GM12878 (cell line): ENCODE results near the gene BTBD7. TPM values are rescaled to one million over a fixed set of nuclear protein-coding genes. Genes with fewer than 3 reads are reported as not detected.

ENCODE experiments used
- ATAC-seq: fragments of 200-7000 bp; cut with Tn5 transposase; 3 replicates; pipeline ENCODE4 v1.9.1; 2020; ENCODE audit warnings: mild to moderate bottlenecking, moderate library complexity
- BruUV-seq: library from RNA; stranded (reverse); fragments of 400-500 nt; replicated peaks from 2 replicates; lab custom pipeline; 2021; lab: Mats Ljungman, UMichigan
- CTCF ChIA-PET: fragments of 300-600 bp; sonication (Branson Sonifier 250); formaldehyde crosslinking; extraction: SDS; loops from one replicate; lab custom pipeline; 2021; ENCODE audit warnings: inconsistent platforms; lab: Yijun Ruan, JAX
- POLR2A ChIA-PET: fragments of 350-600 bp; formaldehyde crosslinking; extraction: SDS; loops from one replicate; lab custom pipeline; 2021; ENCODE audit warnings: inconsistent platforms; lab: Charles Lee
- RAD21 ChIA-PET: fragments of 300-600 bp; sonication (Branson Sonifier 250); formaldehyde crosslinking; loops from one replicate; lab custom pipeline; 2023; ENCODE audit warnings: antibody characterized with exemption; ENCODE audit not compliant: unreplicated experiment; lab: Charles Lee
- SMC1A ChIA-PET: fragments of 300-600 bp; sonication (Branson Sonifier 250); formaldehyde crosslinking; loops from one replicate; lab custom pipeline; 2023; ENCODE audit not compliant: unreplicated experiment, uncharacterized antibody; lab: Charles Lee
- DNase-seq: peaks from one replicate; pipeline ENCODE4 v3.0.0-alpha.2; 2011; ENCODE audit warnings: low read depth, low spot score
- FAIRE-seq: peaks from 3 replicates; lab custom pipeline; 2011; peaks lifted over from hg19 to GRCh38; lab: Jason Lieb, UNC
- H2AFZ ChIP-seq: 2 replicates; pipeline ENCODE4 v1.6.0; 2011; ENCODE audit warnings: low read depth, low read length, control low read depth; ENCODE audit not compliant: control insufficient read depth
- H3K27ac ChIP-seq: 2 replicates; pipeline ENCODE4 v1.5.1; 2011; ENCODE audit warnings: control low read depth; ENCODE audit not compliant: control insufficient read depth, insufficient read depth
- H3K27me3 ChIP-seq, 2 experiments: replicated peaks in 1 of 2; 2 replicates each; pipeline versions ENCODE4 v1.6.0 to v1.6.1; 2011; ENCODE audit warnings: low read length in 1 of 2; ENCODE audit not compliant: control insufficient read depth in 2 of 2, insufficient read depth in 2 of 2
- H3K36me3 ChIP-seq, 2 experiments: 2 replicates each; pipeline ENCODE4 v1.5.1; 2011; ENCODE audit warnings: low read length in 1 of 2; ENCODE audit not compliant: control insufficient read depth in 2 of 2, insufficient read depth in 2 of 2
- H3K4me1 ChIP-seq: 2 replicates; pipeline ENCODE4 v1.6.1; 2011; ENCODE audit warnings: mild to moderate bottlenecking, low read length, moderate library complexity, mixed read lengths; ENCODE audit not compliant: control insufficient read depth, insufficient read depth
- H3K4me2 ChIP-seq: 2 replicates; pipeline ENCODE4 v1.6.0; 2011; ENCODE audit warnings: control low read depth; ENCODE audit not compliant: control insufficient read depth, insufficient read depth
- H3K4me3 ChIP-seq: fragments of 200-600 bp; sonication (generic); 2 replicates; pipeline ENCODE4 v1.5.1; 2016
- H3K79me2 ChIP-seq: 2 replicates; pipeline ENCODE4 v1.6.0; 2011; ENCODE audit warnings: low read length; ENCODE audit not compliant: control insufficient read depth, insufficient read depth
- H3K9ac ChIP-seq: 2 replicates; pipeline ENCODE4 v1.8.0; 2011; ENCODE audit warnings: low read length, control low read depth, mixed read lengths; ENCODE audit not compliant: control insufficient read depth, insufficient read depth
- H3K9me3 ChIP-seq: replicated peaks from 3 replicates; pipeline ENCODE4 v1.5.1; 2011; ENCODE audit warnings: mild to moderate bottlenecking, low read length; ENCODE audit not compliant: control insufficient read depth, insufficient read depth
- H4K20me1 ChIP-seq: 2 replicates; pipeline ENCODE4 v1.6.0; 2011; ENCODE audit not compliant: control insufficient read depth, insufficient read depth
- IKZF2 ChIP-seq, 2 experiments: fragments of 450-650 bp; IDR thresholded peaks; 2 replicates each; pipeline ENCODE4 v1.6.1; 2017; ENCODE audit warnings: mild to moderate bottlenecking in 2 of 2, moderate library complexity in 2 of 2
- MAX ChIP-seq: IDR thresholded peaks from 2 replicates; pipeline ENCODE4 v1.6.1; 2012; ENCODE audit warnings: low read depth, low read length, improper control_type of control experiment
- MXI1 ChIP-seq: fragments of 150-350 bp; IDR thresholded peaks from 2 replicates; pipeline ENCODE4 v1.6.1; 2011; ENCODE audit warnings: low read depth, mild to moderate bottlenecking, inconsistent platforms, low read length, improper control_type of control experiment
- PKNOX1 ChIP-seq: fragments of 450-650 bp; IDR thresholded peaks from 2 replicates; pipeline ENCODE4 v1.6.1; 2016; ENCODE audit warnings: mild to moderate bottlenecking
- WGBS: methylation state at CpG from one replicate; pipeline ENCODE4 v1.1.6; 2016; ENCODE audit warnings: low lambda C conversion rate; ENCODE audit not compliant: insufficient replicate concordance, insufficient coverage; ENCODE audit errors: missing lambda C conversion rate; 5-methylcytosine and 5-hydroxymethylcytosine counted together
- in situ Hi-C: fragments of 300-500 bp; cut with MboI; formaldehyde crosslinking; loops from 9 replicates; pipeline ENCODE4 v1.14.3; 2018; ENCODE audit warnings: mixed read lengths
- intact Hi-C: fragments of 100-400 bp; cut with micrococcal nuclease; formaldehyde crosslinking; loops from one replicate; pipeline ENCODE4 v1.14.2; 2022; ENCODE audit not compliant: unreplicated experiment
- polyA plus RNA-seq, 11 experiments: library from polyadenylated mRNA; depleted of rRNA in 4 of 11; unstranded in 6 of 11; stranded (reverse) in 5 of 11; fragments of >200 nt; fragmentation: Nextera tagmentation in 4 of 11; fragmentation: Illumina TruSeq in 1 of 11; extraction: Ambion mirVana in 4 of 11; extraction: Trizol in 1 of 11; gene quantifications; 1 replicate in 1 of 11; 2 replicates in 10 of 11; pipeline versions ENCODE4 v1.2.1 to v1.2.3, GENCODE V29; 2011 to 2016; ENCODE audit warnings: inconsistent platforms in 2 of 11, missing spikeins in 2 of 11, low read depth in 1 of 11
- total RNA-seq, 4 experiments: library from RNA; depleted of rRNA in 3 of 4; stranded (reverse); fragments of >200 nt in 3 of 4; fragmentation: Illumina TruSeq in 1 of 4; extraction: Trizol in 1 of 4; gene quantifications; 2 replicates each; pipeline versions ENCODE4 v1.2.1 to v1.2.3, GENCODE V29; 2013 to 2021
- TF ChIP-seq, protein P1 (sequence below): fragments of 450-650 bp; IDR thresholded peaks from 2 replicates; pipeline ENCODE4 v1.6.1; 2016; ENCODE audit warnings: mild to moderate bottlenecking

Gene BTBD7
- total and polyA plus RNA-seq, 10 of the 15 experiments (the other 5 are each of a cell fraction or from before 2014, with no cell fraction given), result 3.6 to 17.0 (median 9.6) TPM

DNA sequence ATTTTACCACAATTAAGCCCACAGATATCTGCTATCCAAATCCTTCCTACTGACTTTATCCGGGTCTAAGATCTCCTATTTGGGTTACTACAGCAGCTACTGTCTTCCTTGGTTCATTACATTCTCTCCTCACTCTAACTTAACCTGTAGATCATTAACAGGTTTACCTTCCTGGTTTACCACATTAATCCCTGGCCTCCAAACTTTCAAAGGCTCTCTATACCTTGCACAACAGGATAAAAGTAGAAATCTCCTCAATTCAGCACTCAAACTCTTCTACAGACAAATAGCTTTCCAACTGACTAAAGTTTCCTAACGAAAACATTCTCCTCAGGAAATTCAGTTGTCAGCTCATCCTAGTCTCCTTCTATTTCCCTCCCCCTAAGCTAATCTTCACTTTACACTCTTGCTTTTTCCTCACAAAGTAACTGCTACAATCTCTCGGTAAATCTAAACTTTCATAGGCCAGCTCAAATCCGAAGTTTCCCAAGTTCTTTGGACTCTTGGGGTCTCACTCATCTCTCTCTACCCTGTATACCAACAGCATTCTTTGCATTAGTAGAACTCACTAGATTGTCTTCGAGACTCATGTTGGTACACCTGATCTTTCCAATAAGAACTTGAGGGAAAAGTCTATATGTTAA, 2.7 kb downstream of the BTBD7 start:
- TF ChIP-seq IKZF2 (IDR thresholded peaks at IDR 0.05) (peak; percentile 24; a peak in 1 of 4 replicates), MAX (no peak)
- FAIRE-seq, result no peak
- H3K36me3 ChIP-seq, result no peaks in the 10 kb centered on the region; a peak in 1 of 4 replicates
- RAD21 ChIA-PET, result interaction anchor here (0.6 to 3.6 kb wide), 12 partner anchors 10 to 218 kb away, joined by 3 to 18 read pairs (median 6); partner anchors contain the start of genes GON7 and UBR7
- POLR2A ChIA-PET, result interaction anchor here (0.7 to 2.4 kb wide), 7 partner anchors 8 to 198 kb away, joined by 3 to 11 read pairs (median 4); partner anchors contain the start of gene MOAP1
- BruUV-seq, result TSS peak; percentile 41
- H4K20me1 ChIP-seq, result 0 out of 2 replicates have a peak, but pooled peaks cover 4% of the 10 kb centered on the region
- H3K4me1 ChIP-seq, result peaks cover 8% of the 10 kb centered on the region
- SMC1A ChIA-PET, result interaction anchor here (0.7 to 3.3 kb wide), 21 partner anchors 10 to 217 kb away, joined by 3 to 41 read pairs (median 6); partner anchors contain the start of genes GON7 and UBR7
- peaks cover 85% of the 10 kb centered on the region for H3K79me2 ChIP-seq
- DNase-seq, result no peak
- no peak for ATAC-seq
- H3K27me3 ChIP-seq, result no peaks in the 10 kb centered on the region
- peak overlapping the region; percentile 48 for H3K27ac ChIP-seq
- CTCF ChIA-PET, result interaction anchor here (0.6 to 4.1 kb wide), 14 partner anchors 11 to 290 kb away, joined by 3 to 26 read pairs (median 4); partner anchors contain the start of gene UBR7
- H2AFZ ChIP-seq, result no peak overlapping the region
- peak overlapping the region; percentile 78 for H3K4me2 ChIP-seq
- in situ Hi-C loops, result no loop called here
- H3K4me3 ChIP-seq, result peak overlapping the region; percentile 86
- H3K9me3 ChIP-seq, result no peaks in the 10 kb centered on the region; the same call in 2 of the 3 replicates
- H3K9ac ChIP-seq, result peak overlapping the region; percentile 47; the same call in 1 of the 2 replicates
- 96% methylated on average over 5 of the region's 5 CpGs for WGBS
- intact Hi-C loops, result loop anchor here (5.0 kb wide), 1 partner anchor 202 kb away; no protein-coding TSS in a partner anchor

DNA sequence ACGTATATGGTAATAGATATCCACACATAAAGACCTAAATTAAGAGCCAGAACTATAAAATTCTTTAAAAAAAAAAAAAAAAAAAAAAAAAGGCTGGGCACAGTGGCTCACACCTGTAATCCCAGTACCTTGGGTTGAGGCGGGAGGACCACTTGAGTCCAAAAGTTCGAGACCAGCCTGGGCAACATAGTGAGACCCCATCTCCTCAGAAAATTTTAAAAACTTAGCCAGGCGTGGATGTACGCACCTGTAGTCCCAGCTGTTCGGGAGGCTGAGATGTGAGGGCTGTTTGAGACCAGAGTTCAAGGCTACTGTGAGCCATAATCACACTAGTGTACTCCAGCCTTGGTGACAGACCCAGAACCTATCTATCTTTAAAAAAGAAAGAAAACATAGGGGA, 4.3 kb downstream of the BTBD7 start:
- no TSS peak for BruUV-seq
- Histone ChIP-seq H3K4me2 (peak overlapping the region; percentile 46), H2AFZ (no peak overlapping the region), H3K9ac (no peak overlapping the region), H4K20me1 (0 out of 2 replicates have a peak, but pooled peaks cover 4% of the 10 kb centered on the region), H3K79me2 (peaks cover 92% of the 10 kb centered on the region), H3K36me3 (no peaks in the 10 kb centered on the region; a peak in 1 of 4 replicates)
- no peak for DNase-seq
- no peak for FAIRE-seq
- intact Hi-C loops, result no loop called here
- TF ChIP-seq MXI1, result no peak
- TF ChIP-seq PKNOX1, result no peak
- TF ChIP-seq, protein P1, sequence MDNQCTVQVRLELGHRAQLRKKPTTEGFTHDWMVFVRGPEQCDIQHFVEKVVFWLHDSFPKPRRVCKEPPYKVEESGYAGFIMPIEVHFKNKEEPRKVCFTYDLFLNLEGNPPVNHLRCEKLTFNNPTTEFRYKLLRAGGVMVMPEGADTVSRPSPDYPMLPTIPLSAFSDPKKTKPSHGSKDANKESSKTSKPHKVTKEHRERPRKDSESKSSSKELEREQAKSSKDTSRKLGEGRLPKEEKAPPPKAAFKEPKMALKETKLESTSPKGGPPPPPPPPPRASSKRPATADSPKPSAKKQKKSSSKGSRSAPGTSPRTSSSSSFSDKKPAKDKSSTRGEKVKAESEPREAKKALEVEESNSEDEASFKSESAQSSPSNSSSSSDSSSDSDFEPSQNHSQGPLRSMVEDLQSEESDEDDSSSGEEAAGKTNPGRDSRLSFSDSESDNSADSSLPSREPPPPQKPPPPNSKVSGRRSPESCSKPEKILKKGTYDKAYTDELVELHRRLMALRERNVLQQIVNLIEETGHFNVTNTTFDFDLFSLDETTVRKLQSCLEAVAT, result peak; percentile 66
- TF ChIP-seq, all 136 proteins: peak for 1
- ATAC-seq, result no peak
- H3K9me3 ChIP-seq, result no peaks in the 10 kb centered on the region; the same call in 2 of the 3 replicates
- ChIA-PET RAD21 (interaction anchor here (1.6 kb wide), 1 partner anchor 9 kb away, joined by 5 read pairs; no protein-coding TSS in a partner anchor), POLR2A (interaction anchor here (1.2 kb wide), 1 partner anchor 10 kb away, joined by 5 read pairs; no protein-coding TSS in a partner anchor), CTCF (interaction anchor here (4.1 kb wide), 1 partner anchor 10 kb away, joined by 26 read pairs; no protein-coding TSS in a partner anchor), SMC1A (interaction anchor here (1.0 kb wide), 1 partner anchor 8 kb away, joined by 3 read pairs; no protein-coding TSS in a partner anchor)
- no peak overlapping the region for H3K27ac ChIP-seq
- H3K4me3 ChIP-seq, result no peak overlapping the region
- H3K27me3 ChIP-seq, result no peaks in the 10 kb centered on the region
- peaks cover 14% of the 10 kb centered on the region for H3K4me1 ChIP-seq
- in situ Hi-C loops, result no loop called here
- 97% methylated on average over 6 of the region's 6 CpGs for WGBS
